ENCODE measurements around the gene SLC24A3. TPM values are rescaled to one million over a fixed set of nuclear protein-coding genes. Genes with fewer than 3 reads are reported as not detected.

Gene SLC24A3
- total RNA-seq, 1 experiment from 2014 or later: not detected

GRCh38 chr20:19554666-19555065 is 342.2 kb downstream of the SLC24A3 start:
- Histone ChIP-seq H4K20me1 (ENCODE audit: insufficient read depth) (no peaks in the 10 kb centered on the region), H3K4me2 (no peak overlapping the region), H3K9me2 (ENCODE audit: insufficient read depth) (no peaks in the 10 kb centered on the region), H3K27me3 (ENCODE audit: insufficient read depth, low read depth) (peaks cover 44% of the 10 kb centered on the region), H3K36me3 (ENCODE audit: low read depth) (no peaks in the 10 kb centered on the region), H2AFZ (no peak overlapping the region), H3F3A (ENCODE audit: insufficient read depth, low read depth) (no peaks in the 10 kb centered on the region), H3K79me2 (ENCODE audit: low read depth) (no peaks in the 10 kb centered on the region), H3K4me1 (replicated peaks; ENCODE audit: insufficient read depth) (no peaks in the 10 kb centered on the region), H3K27ac (no peak overlapping the region), H3K9me3 (ENCODE audit: insufficient read depth, low read depth) (no peaks in the 10 kb centered on the region), H3K4me3 (no peak overlapping the region)
- no TSS peak for BruUV-seq (replicated peaks)
- ChIA-PET POLR2A (ENCODE audit: unreplicated experiment) (no interaction called here), CTCF (no interaction called here)
- no peak for DNase-seq
- intact Hi-C loops (cut with micrococcal nuclease; ENCODE audit: unreplicated experiment): no loop called here
- TF ChIP-seq CTCF (conservative IDR thresholded peaks at IDR 0.05): no peak
- TF ChIP-seq EZH2 (IDR thresholded peaks at IDR 0.05; ENCODE audit: low read depth): no peak

- Histone ChIP-seq H3K79me2 (ENCODE audit: low read depth) (no peaks in the 10 kb centered on the region), H3K4me3 (no peak overlapping the region), H3K4me1 (replicated peaks; ENCODE audit: insufficient read depth) (no peaks in the 10 kb centered on the region), H3F3A (ENCODE audit: insufficient read depth, low read depth) (no peaks in the 10 kb centered on the region), H3K27ac (no peak overlapping the region), H3K9me3 (ENCODE audit: insufficient read depth, low read depth) (no peaks in the 10 kb centered on the region), H3K4me2 (no peak overlapping the region), H2AFZ (no peak overlapping the region), H4K20me1 (ENCODE audit: insufficient read depth) (no peaks in the 10 kb centered on the region), H3K36me3 (ENCODE audit: low read depth) (no peaks in the 10 kb centered on the region), H3K9me2 (ENCODE audit: insufficient read depth) (no peaks in the 10 kb centered on the region), H3K27me3 (ENCODE audit: insufficient read depth, low read depth) (peaks cover 37% of the 10 kb centered on the region)
- DNase-seq: no peak
- CTCF ChIA-PET: no interaction called here
- POLR2A ChIA-PET (ENCODE audit: unreplicated experiment): no interaction called here
- no TSS peak for BruUV-seq (replicated peaks)
- intact Hi-C loops (cut with micrococcal nuclease; ENCODE audit: unreplicated experiment): no loop called here
- no peak for TF ChIP-seq CTCF (conservative IDR thresholded peaks at IDR 0.05)
- no peak for TF ChIP-seq EZH2 (IDR thresholded peaks at IDR 0.05; ENCODE audit: low read depth)
These were observed 343.3 kb downstream of the SLC24A3 start for GRCh38 chr20:19555726-19556125.

GRCh38 chr20:19557291-19557690 is 344.8 kb downstream of the SLC24A3 start:
- no peaks in the 10 kb centered on the region for H3K79me2 ChIP-seq (ENCODE audit: low read depth)
- TF ChIP-seq EZH2 (IDR thresholded peaks at IDR 0.05; ENCODE audit: low read depth) (no peak), CTCF (conservative IDR thresholded peaks at IDR 0.05) (no peak)
- no peak overlapping the region for H2AFZ ChIP-seq
- no peaks in the 10 kb centered on the region for H3K9me2 ChIP-seq (ENCODE audit: insufficient read depth)
- peaks cover 22% of the 10 kb centered on the region for H3K27me3 ChIP-seq (ENCODE audit: insufficient read depth, low read depth)
- no peaks in the 10 kb centered on the region for H3K9me3 ChIP-seq (ENCODE audit: insufficient read depth, low read depth)
- no peak overlapping the region for H3K4me2 ChIP-seq
- no peaks in the 10 kb centered on the region for H3F3A ChIP-seq (ENCODE audit: insufficient read depth, low read depth)
- intact Hi-C loops (cut with micrococcal nuclease; ENCODE audit: unreplicated experiment): no loop called here
- CTCF ChIA-PET: no interaction called here
- H3K36me3 ChIP-seq (ENCODE audit: low read depth): no peaks in the 10 kb centered on the region
- no TSS peak for BruUV-seq (replicated peaks)
- H3K4me3 ChIP-seq: no peak overlapping the region
- DNase-seq: no peak
- POLR2A ChIA-PET (ENCODE audit: unreplicated experiment): no interaction called here
- H3K27ac ChIP-seq: no peak overlapping the region
- no peaks in the 10 kb centered on the region for H4K20me1 ChIP-seq (ENCODE audit: insufficient read depth)
- no peaks in the 10 kb centered on the region for H3K4me1 ChIP-seq (replicated peaks; ENCODE audit: insufficient read depth)

Data from PC-9 (cell line).